ENCODE data around the gene ZRANB1. TPM values are rescaled to one million over a fixed set of nuclear protein-coding genes. Genes with fewer than 3 reads are reported as not detected.

The ZRANB1 gene
- total RNA-seq, 2 experiments from 2014 or later: 21.2 to 22.2 TPM

GRCh38 chr10:125014836-125015355 lies 73.0 kb downstream of the ZRANB1 start:
- no peak for DNase-seq
- no peak overlapping the region for H3K4me3 Mint-ChIP-seq
- intact Hi-C loops (cut with DNase I, micrococcal nuclease): no loop called here
- no peak overlapping the region for H3K27ac Mint-ChIP-seq
- peaks cover 4% of the 10 kb centered on the region for H3K27me3 Mint-ChIP-seq
- no peak for ATAC-seq (ENCODE audit: poor library complexity)
- Histone ChIP-seq H3K9me3 (ENCODE audit: control insufficient read depth in 1 of 2, insufficient read depth in 1 of 2, low read length in 2 of 2) (peaks cover 0 to 7% of the 10 kb centered on the region in 2 experiments), H3K27me3 (ENCODE audit: control insufficient read depth in 1 of 2, insufficient read depth in 2 of 2, low read length in 2 of 2) (peaks cover 0 to 2% of the 10 kb centered on the region in 2 experiments), H3K4me1 (ENCODE audit: insufficient read depth, low read length) (no peaks in the 10 kb centered on the region), H3K27ac (ENCODE audit: low read depth in 1 of 2, low read length in 2 of 2) (no peak overlapping the region), H3K36me3 (ENCODE audit: insufficient read depth, low read length) (no peaks in the 10 kb centered on the region), H3K4me3 (ENCODE audit: low read length) (no peak overlapping the region)
- ChIA-PET POLR2A (no interaction called here), CTCF (no interaction called here)
- H3K4me1 Mint-ChIP-seq (ENCODE audit: low read depth): no peaks in the 10 kb centered on the region
- no peaks in the 10 kb centered on the region for H3K36me3 Mint-ChIP-seq (ENCODE audit: low read depth)
- TF ChIP-seq CTCF (IDR thresholded peaks at IDR 0.05): no peak
- H3K9me3 Mint-ChIP-seq: peaks cover 4% of the 10 kb centered on the region

GRCh38 chr10:125015356-125015944 lies 73.5 kb downstream of the ZRANB1 start:
- ATAC-seq (ENCODE audit: poor library complexity) (no peak), DNase-seq (peak in 1 of 14 experiments; percentile 48)
- intact Hi-C loops (cut with DNase I, micrococcal nuclease): no loop called here
- peaks cover 0 to 7% of the 10 kb centered on the region in 2 experiments for H3K9me3 ChIP-seq (ENCODE audit: control insufficient read depth in 1 of 2, insufficient read depth in 1 of 2, low read length in 2 of 2)
- CTCF ChIA-PET: no interaction called here
- no peak overlapping the region for H3K4me3 Mint-ChIP-seq
- peaks cover 0 to 2% of the 10 kb centered on the region in 2 experiments for H3K27me3 ChIP-seq (ENCODE audit: control insufficient read depth in 1 of 2, insufficient read depth in 2 of 2, low read length in 2 of 2)
- no peaks in the 10 kb centered on the region for H3K4me1 ChIP-seq (ENCODE audit: insufficient read depth, low read length)
- TF ChIP-seq CTCF (IDR thresholded peaks at IDR 0.05): no peak
- H3K27ac Mint-ChIP-seq: no peak overlapping the region
- H3K36me3 Mint-ChIP-seq (ENCODE audit: low read depth): no peaks in the 10 kb centered on the region
- no peak overlapping the region for H3K27ac ChIP-seq (ENCODE audit: low read depth in 1 of 2, low read length in 2 of 2)
- no peaks in the 10 kb centered on the region for H3K4me1 Mint-ChIP-seq (ENCODE audit: low read depth)
- POLR2A ChIA-PET: no interaction called here
- peaks cover 4% of the 10 kb centered on the region for H3K9me3 Mint-ChIP-seq
- no peak overlapping the region for H3K4me3 ChIP-seq (ENCODE audit: low read length)
- H3K36me3 ChIP-seq (ENCODE audit: insufficient read depth, low read length): no peaks in the 10 kb centered on the region
- peaks cover 4% of the 10 kb centered on the region for H3K27me3 Mint-ChIP-seq

- ATAC-seq (ENCODE audit: poor library complexity) (no peak), DNase-seq (no peak)
- peaks cover 4% of the 10 kb centered on the region for H3K9me3 Mint-ChIP-seq
- Histone ChIP-seq H3K4me3 (ENCODE audit: low read length) (no peak overlapping the region), H3K27me3 (ENCODE audit: control insufficient read depth in 1 of 2, insufficient read depth in 2 of 2, low read length in 2 of 2) (peaks cover 0 to 2% of the 10 kb centered on the region in 2 experiments), H3K9me3 (ENCODE audit: control insufficient read depth in 1 of 2, insufficient read depth in 1 of 2, low read length in 2 of 2) (peaks cover 0 to 7% of the 10 kb centered on the region in 2 experiments), H3K27ac (ENCODE audit: low read depth in 1 of 2, low read length in 2 of 2) (no peak overlapping the region), H3K4me1 (ENCODE audit: insufficient read depth, low read length) (no peaks in the 10 kb centered on the region), H3K36me3 (ENCODE audit: insufficient read depth, low read length) (no peaks in the 10 kb centered on the region)
- intact Hi-C loops (cut with DNase I, micrococcal nuclease): no loop called here
- no peaks in the 10 kb centered on the region for H3K4me1 Mint-ChIP-seq (ENCODE audit: low read depth)
- H3K27ac Mint-ChIP-seq: no peak overlapping the region
- no peak for TF ChIP-seq CTCF (IDR thresholded peaks at IDR 0.05)
- peaks cover 4% of the 10 kb centered on the region for H3K27me3 Mint-ChIP-seq
- no peaks in the 10 kb centered on the region for H3K36me3 Mint-ChIP-seq (ENCODE audit: low read depth)
- ChIA-PET POLR2A (no interaction called here), CTCF (no interaction called here)
- no peak overlapping the region for H3K4me3 Mint-ChIP-seq
Observed at GRCh38 chr10:125016123-125016522, 74.2 kb downstream of the ZRANB1 start.
